Activated CD8-positive, alpha-beta memory T cell treated with anti-CD3 and anti-CD28 coated beads, Interleukin-2, amount 50 U/mL, for 1 hour (primary cell): ENCODE data around the gene IGF2BP3.
A peak's percentile ranks its signal among the peaks of the same experiment; 100 is the strongest.

Source experiments
- DNase-seq: peaks from one replicate; pipeline ENCODE4 v3.0.0-alpha.2; 2020; ENCODE audit errors: extremely low read depth

The IGF2BP3 gene

GRCh38 chr7:23295401-23295697 lies 174.9 kb downstream of the IGF2BP3 start:
- DNase-seq, result no peak

GRCh38 chr7:23294549-23295400 lies 175.5 kb downstream of the IGF2BP3 start:
- no peak for DNase-seq

GRCh38 chr7:23293500-23294073 lies 176.7 kb downstream of the IGF2BP3 start:
- DNase-seq, result no peak

GRCh38 chr7:23292623-23293022 lies 177.7 kb downstream of the IGF2BP3 start:
- no peak for DNase-seq

GRCh38 chr7:23291957-23292560 lies 178.2 kb downstream of the IGF2BP3 start:
- no peak for DNase-seq

- DNase-seq, result no peak
Observed at GRCh38 chr7:23290993-23291392, 179.3 kb downstream of the IGF2BP3 start.

GRCh38 chr7:23287612-23288011 lies 182.7 kb downstream of the IGF2BP3 start:
- DNase-seq, result no peak

GRCh38 chr7:23285657-23286646 lies 184.3 kb downstream of the IGF2BP3 start:
- DNase-seq, result no peak

GRCh38 chr7:23284871-23285270 lies 185.4 kb downstream of the IGF2BP3 start:
- DNase-seq, result no peak

- DNase-seq, result no peak
Observed at GRCh38 chr7:23283086-23283485, 187.2 kb downstream of the IGF2BP3 start.

GRCh38 chr7:23279819-23280525 lies 190.3 kb downstream of the IGF2BP3 start:
- DNase-seq, result no peak

GRCh38 chr7:23277359-23277989 lies 192.8 kb downstream of the IGF2BP3 start:
- no peak for DNase-seq

- DNase-seq, result no peak
Observed at GRCh38 chr7:23276947-23277346, 193.3 kb downstream of the IGF2BP3 start.

- no peak for DNase-seq
Observed at GRCh38 chr7:23276376-23276775, 193.9 kb downstream of the IGF2BP3 start.

GRCh38 chr7:23275912-23276311 lies 194.4 kb downstream of the IGF2BP3 start:
- no peak for DNase-seq

GRCh38 chr7:23273141-23273599 lies 197.1 kb downstream of the IGF2BP3 start:
- peak; percentile 75 for DNase-seq

- DNase-seq, result no peak
Observed at GRCh38 chr7:23272275-23272674, 198.0 kb downstream of the IGF2BP3 start.

- DNase-seq, result no peak
Observed at GRCh38 chr7:23268746-23269145, 201.5 kb downstream of the IGF2BP3 start.

GRCh38 chr7:23268167-23268566 lies 202.1 kb downstream of the IGF2BP3 start:
- DNase-seq, result no peak

GRCh38 chr7:23267357-23267756 lies 202.9 kb downstream of the IGF2BP3 start:
- DNase-seq, result no peak

- no peak for DNase-seq
Observed at GRCh38 chr7:23266918-23267317, 203.4 kb downstream of the IGF2BP3 start.
